Measurements from ENCODE around the gene ZNF286A.
"Not testable (repeated sequence)": the region's sequence is repeated elsewhere in the genome, so short reads cannot be mapped to it uniquely, and the experiment has no call there.

DNA sequence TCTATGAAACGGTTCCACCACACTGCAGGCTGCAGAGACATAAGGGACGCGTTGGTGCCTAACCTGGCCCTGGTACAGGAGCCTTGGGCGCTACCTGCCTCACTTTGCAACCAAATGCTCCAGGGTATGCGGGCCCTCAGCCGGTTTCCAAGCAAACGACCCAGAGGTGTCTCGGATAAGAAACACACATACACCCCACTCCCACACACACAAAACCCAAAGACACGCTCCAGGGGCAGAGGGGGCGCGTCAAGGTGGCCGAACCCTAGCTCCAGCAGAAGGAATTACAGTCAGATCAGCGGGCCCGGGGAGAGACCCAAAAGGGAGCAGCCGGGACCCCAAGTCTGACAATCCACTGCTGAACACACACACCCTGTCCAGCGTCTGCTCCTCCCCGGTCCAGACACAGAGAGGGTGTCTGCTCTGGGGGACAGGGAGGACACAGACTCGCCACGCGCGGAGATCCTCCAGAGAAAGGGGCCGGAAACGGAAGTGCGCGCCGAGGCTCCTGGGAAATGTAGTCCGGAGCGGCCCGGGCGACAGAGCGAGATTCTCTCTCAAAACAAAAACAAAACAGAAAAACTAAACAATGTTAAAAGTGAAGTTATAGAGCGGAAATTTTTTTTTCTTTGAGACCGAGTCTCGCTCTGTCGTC lies 15.6 kb upstream of the ZNF286A start, which contains the start of gene TRIM16:
- TF ChIP-seq, protein P1, sequence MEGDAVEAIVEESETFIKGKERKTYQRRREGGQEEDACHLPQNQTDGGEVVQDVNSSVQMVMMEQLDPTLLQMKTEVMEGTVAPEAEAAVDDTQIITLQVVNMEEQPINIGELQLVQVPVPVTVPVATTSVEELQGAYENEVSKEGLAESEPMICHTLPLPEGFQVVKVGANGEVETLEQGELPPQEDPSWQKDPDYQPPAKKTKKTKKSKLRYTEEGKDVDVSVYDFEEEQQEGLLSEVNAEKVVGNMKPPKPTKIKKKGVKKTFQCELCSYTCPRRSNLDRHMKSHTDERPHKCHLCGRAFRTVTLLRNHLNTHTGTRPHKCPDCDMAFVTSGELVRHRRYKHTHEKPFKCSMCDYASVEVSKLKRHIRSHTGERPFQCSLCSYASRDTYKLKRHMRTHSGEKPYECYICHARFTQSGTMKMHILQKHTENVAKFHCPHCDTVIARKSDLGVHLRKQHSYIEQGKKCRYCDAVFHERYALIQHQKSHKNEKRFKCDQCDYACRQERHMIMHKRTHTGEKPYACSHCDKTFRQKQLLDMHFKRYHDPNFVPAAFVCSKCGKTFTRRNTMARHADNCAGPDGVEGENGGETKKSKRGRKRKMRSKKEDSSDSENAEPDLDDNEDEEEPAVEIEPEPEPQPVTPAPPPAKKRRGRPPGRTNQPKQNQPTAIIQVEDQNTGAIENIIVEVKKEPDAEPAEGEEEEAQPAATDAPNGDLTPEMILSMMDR (conservative IDR thresholded peaks at IDR 0.05; ENCODE audit: low read length): peak; percentile 43
- TF ChIP-seq EZH2phosphoT487 (IDR thresholded peaks at IDR 0.05; ENCODE audit: borderline replicate concordance, low read depth, low read length): not testable (repeated sequence)

Data from OCI-LY7 (cell line).